ENCODE data around the gene ITGB4. TPM values are rescaled to one million over a fixed set of nuclear protein-coding genes. Genes with fewer than 3 reads are reported as not detected.

ITGB4 gene
- total RNA-seq, 1 donor from 2014 or later: 6.6 TPM

GRCh38 chr17:75719732-75720131 lies 1.5 kb upstream of the ITGB4 start:
- H2AFZ ChIP-seq (ENCODE audit: low read depth, low read length): no peak overlapping the region
- no peak overlapping the region for H3K9ac ChIP-seq (ENCODE audit: low read length)
- H3K4me3 ChIP-seq (ENCODE audit: insufficient read depth, low read depth, low read length): no peak overlapping the region
- H3K27ac ChIP-seq (ENCODE audit: low read depth, low read length): no peak overlapping the region
- FAIRE-seq (no peak), DNase-seq (ENCODE audit: low read depth) (no peak)
- H3K4me2 ChIP-seq (ENCODE audit: low read length): no peak overlapping the region
- H3K4me1 Mint-ChIP-seq (ENCODE audit: low read depth, unreplicated experiment): no peaks in the 10 kb centered on the region
- peaks cover 23% of the 10 kb centered on the region for H3K27me3 Mint-ChIP-seq (ENCODE audit: low read depth, unreplicated experiment)
- H3K4me1 ChIP-seq (ENCODE audit: insufficient read depth, low read length): peaks cover 7% of the 10 kb centered on the region
- no peaks in the 10 kb centered on the region for H4K20me1 ChIP-seq (ENCODE audit: insufficient read depth, low read length)
- peaks cover 19% of the 10 kb centered on the region for H3K27me3 ChIP-seq (ENCODE audit: insufficient read depth, low read length)
- no peak for TF ChIP-seq EZH2 (IDR thresholded peaks at IDR 0.05; ENCODE audit: insufficient read depth, low read length)
- TF ChIP-seq, protein P1, sequence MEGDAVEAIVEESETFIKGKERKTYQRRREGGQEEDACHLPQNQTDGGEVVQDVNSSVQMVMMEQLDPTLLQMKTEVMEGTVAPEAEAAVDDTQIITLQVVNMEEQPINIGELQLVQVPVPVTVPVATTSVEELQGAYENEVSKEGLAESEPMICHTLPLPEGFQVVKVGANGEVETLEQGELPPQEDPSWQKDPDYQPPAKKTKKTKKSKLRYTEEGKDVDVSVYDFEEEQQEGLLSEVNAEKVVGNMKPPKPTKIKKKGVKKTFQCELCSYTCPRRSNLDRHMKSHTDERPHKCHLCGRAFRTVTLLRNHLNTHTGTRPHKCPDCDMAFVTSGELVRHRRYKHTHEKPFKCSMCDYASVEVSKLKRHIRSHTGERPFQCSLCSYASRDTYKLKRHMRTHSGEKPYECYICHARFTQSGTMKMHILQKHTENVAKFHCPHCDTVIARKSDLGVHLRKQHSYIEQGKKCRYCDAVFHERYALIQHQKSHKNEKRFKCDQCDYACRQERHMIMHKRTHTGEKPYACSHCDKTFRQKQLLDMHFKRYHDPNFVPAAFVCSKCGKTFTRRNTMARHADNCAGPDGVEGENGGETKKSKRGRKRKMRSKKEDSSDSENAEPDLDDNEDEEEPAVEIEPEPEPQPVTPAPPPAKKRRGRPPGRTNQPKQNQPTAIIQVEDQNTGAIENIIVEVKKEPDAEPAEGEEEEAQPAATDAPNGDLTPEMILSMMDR (IDR thresholded peaks at IDR 0.05; ENCODE audit: insufficient read depth, low read depth, low read length): no peak
- no peak overlapping the region for H3K27ac Mint-ChIP-seq (ENCODE audit: unreplicated experiment)
- no peaks in the 10 kb centered on the region for H3K79me2 ChIP-seq (ENCODE audit: insufficient read depth, low read length)
- H3K36me3 ChIP-seq (ENCODE audit: insufficient read depth, low read length): no peaks in the 10 kb centered on the region
- peaks cover 2% of the 10 kb centered on the region for H3K36me3 Mint-ChIP-seq (ENCODE audit: low read depth, unreplicated experiment)
- H3K9me3 Mint-ChIP-seq (ENCODE audit: unreplicated experiment): no peaks in the 10 kb centered on the region
- H3K4me3 Mint-ChIP-seq (ENCODE audit: unreplicated experiment): peak overlapping the region; percentile 34
- H3K9me3 ChIP-seq (ENCODE audit: insufficient read depth, low read depth, low read length): no peaks in the 10 kb centered on the region

GRCh38 chr17:75721463-75722011 lies 278 bp downstream of the ITGB4 start:
- Mint-ChIP-seq H3K4me3 (ENCODE audit: unreplicated experiment) (peak overlapping the region; percentile 27), H3K9me3 (ENCODE audit: unreplicated experiment) (no peaks in the 10 kb centered on the region), H3K27me3 (ENCODE audit: low read depth, unreplicated experiment) (peaks cover 25% of the 10 kb centered on the region), H3K4me1 (ENCODE audit: low read depth, unreplicated experiment) (no peaks in the 10 kb centered on the region), H3K27ac (ENCODE audit: unreplicated experiment) (no peak overlapping the region), H3K36me3 (ENCODE audit: low read depth, unreplicated experiment) (peaks cover 2% of the 10 kb centered on the region)
- TF ChIP-seq EZH2 (IDR thresholded peaks at IDR 0.05; ENCODE audit: insufficient read depth, low read length): peak; percentile 49
- TF ChIP-seq, protein P1 (IDR thresholded peaks at IDR 0.05; ENCODE audit: insufficient read depth, low read depth, low read length): no peak
- no peak overlapping the region for H3K27ac ChIP-seq (ENCODE audit: low read depth, low read length)
- peaks cover 7% of the 10 kb centered on the region for H3K4me1 ChIP-seq (ENCODE audit: insufficient read depth, low read length)
- H3K36me3 ChIP-seq (ENCODE audit: insufficient read depth, low read length): no peaks in the 10 kb centered on the region
- DNase-seq (ENCODE audit: low read depth): no peak
- FAIRE-seq: no peak
- peak overlapping the region; percentile 22 for H3K4me2 ChIP-seq (ENCODE audit: low read length)
- H2AFZ ChIP-seq (ENCODE audit: low read depth, low read length): no peak overlapping the region
- H3K27me3 ChIP-seq (ENCODE audit: insufficient read depth, low read length): peaks cover 19% of the 10 kb centered on the region
- no peak overlapping the region for H3K4me3 ChIP-seq (ENCODE audit: insufficient read depth, low read depth, low read length)
- H3K9ac ChIP-seq (ENCODE audit: low read length): no peak overlapping the region
- no peaks in the 10 kb centered on the region for H4K20me1 ChIP-seq (ENCODE audit: insufficient read depth, low read length)
- H3K79me2 ChIP-seq (ENCODE audit: insufficient read depth, low read length): no peaks in the 10 kb centered on the region
- H3K9me3 ChIP-seq (ENCODE audit: insufficient read depth, low read depth, low read length): no peaks in the 10 kb centered on the region

GRCh38 chr17:75722076-75722475 lies 817 bp downstream of the ITGB4 start:
- peak overlapping the region; percentile 27 for H3K4me3 Mint-ChIP-seq (ENCODE audit: unreplicated experiment)
- DNase-seq (ENCODE audit: low read depth): no peak
- H3K4me1 Mint-ChIP-seq (ENCODE audit: low read depth, unreplicated experiment): no peaks in the 10 kb centered on the region
- H3K9me3 Mint-ChIP-seq (ENCODE audit: unreplicated experiment): no peaks in the 10 kb centered on the region
- Histone ChIP-seq H3K27ac (ENCODE audit: low read depth, low read length) (no peak overlapping the region), H3K4me3 (ENCODE audit: insufficient read depth, low read depth, low read length) (no peak overlapping the region), H3K36me3 (ENCODE audit: insufficient read depth, low read length) (no peaks in the 10 kb centered on the region), H4K20me1 (ENCODE audit: insufficient read depth, low read length) (no peaks in the 10 kb centered on the region), H3K4me1 (ENCODE audit: insufficient read depth, low read length) (peaks cover 7% of the 10 kb centered on the region), H3K27me3 (ENCODE audit: insufficient read depth, low read length) (peaks cover 19% of the 10 kb centered on the region), H3K9me3 (ENCODE audit: insufficient read depth, low read depth, low read length) (no peaks in the 10 kb centered on the region), H3K4me2 (ENCODE audit: low read length) (peak overlapping the region; percentile 22), H3K9ac (ENCODE audit: low read length) (no peak overlapping the region), H2AFZ (ENCODE audit: low read depth, low read length) (no peak overlapping the region), H3K79me2 (ENCODE audit: insufficient read depth, low read length) (no peaks in the 10 kb centered on the region)
- H3K36me3 Mint-ChIP-seq (ENCODE audit: low read depth, unreplicated experiment): peaks cover 2% of the 10 kb centered on the region
- peaks cover 25% of the 10 kb centered on the region for H3K27me3 Mint-ChIP-seq (ENCODE audit: low read depth, unreplicated experiment)
- TF ChIP-seq, protein P1 (IDR thresholded peaks at IDR 0.05; ENCODE audit: insufficient read depth, low read depth, low read length): no peak
- TF ChIP-seq EZH2 (IDR thresholded peaks at IDR 0.05; ENCODE audit: insufficient read depth, low read length): no peak
- H3K27ac Mint-ChIP-seq (ENCODE audit: unreplicated experiment): no peak overlapping the region
- no peak for FAIRE-seq
